Keratinocyte (primary cell): Measurements from ENCODE around the gene NHSL2. TPM values are rescaled to one million over a fixed set of nuclear protein-coding genes. Genes with fewer than 3 reads are reported as not detected.

Source experiments
- DNase-seq: peaks from one replicate; pipeline ENCODE4 v3.0.0-alpha.2; 2011; ENCODE audit warnings: low read depth, missing footprints, low spot score
- FAIRE-seq: peaks from 2 replicates; lab custom pipeline; 2011; peaks lifted over from hg19 to GRCh38; lab: Jason Lieb, UNC
- H2AFZ ChIP-seq: 2 replicates; pipeline ENCODE4 v1.6.0; 2012; ENCODE audit warnings: low read length, control low read depth, inconsistent platforms; ENCODE audit not compliant: control insufficient read depth
- H3K27ac ChIP-seq: 2 replicates; pipeline ENCODE4 v1.5.1; 2011; ENCODE audit warnings: low read length; ENCODE audit not compliant: control insufficient read depth, insufficient read depth
- H3K27me3 ChIP-seq: 3 replicates; pipeline ENCODE4 v1.6.0; 2011; ENCODE audit warnings: low read length; ENCODE audit not compliant: control insufficient read depth, insufficient read depth; ENCODE audit errors: extremely low read depth
- H3K36me3 ChIP-seq, 2 experiments: 2 replicates in 1 of 2; 3 replicates in 1 of 2; pipeline ENCODE4 v1.5.1; 2011; ENCODE audit warnings: low read length in 2 of 2, mild to moderate bottlenecking in 1 of 2; ENCODE audit not compliant: control insufficient read depth in 2 of 2, insufficient read depth in 2 of 2; ENCODE audit errors: extremely low read depth in 1 of 2
- H3K4me1 ChIP-seq: 3 replicates; pipeline ENCODE4 v1.5.1; 2011; ENCODE audit warnings: low read length; ENCODE audit not compliant: control insufficient read depth, insufficient read depth; ENCODE audit errors: extremely low read depth
- H3K4me2 ChIP-seq: 3 replicates; pipeline ENCODE4 v1.6.0; 2011; ENCODE audit warnings: low read depth, low read length; ENCODE audit not compliant: control insufficient read depth, insufficient read depth; ENCODE audit errors: extremely low read depth
- H3K4me3 ChIP-seq, 3 experiments: fragments of 200-600 bp in 1 of 3; sonication (generic) in 1 of 3; 2 replicates in 2 of 3; 3 replicates in 1 of 3; pipeline ENCODE4 v1.5.1; 2011 to 2016; ENCODE audit warnings: low read length in 3 of 3, mild to moderate bottlenecking in 3 of 3, control low read depth in 2 of 3, inconsistent platforms in 1 of 3, low read depth in 1 of 3, mixed read lengths in 1 of 3, mixed run types in 1 of 3, moderate library complexity in 1 of 3; ENCODE audit not compliant: control insufficient read depth in 2 of 3, insufficient read depth in 2 of 3; ENCODE audit errors: extremely low read depth in 1 of 3
- H3K79me2 ChIP-seq: 2 replicates; pipeline ENCODE4 v1.6.0; 2012; ENCODE audit warnings: low read length; ENCODE audit not compliant: control insufficient read depth, insufficient read depth
- H3K9ac ChIP-seq: 3 replicates; pipeline ENCODE4 v1.6.0; 2011; ENCODE audit warnings: low read length; ENCODE audit not compliant: control insufficient read depth, insufficient read depth; ENCODE audit errors: extremely low read depth
- H3K9me1 ChIP-seq: 3 replicates; pipeline ENCODE4 v1.6.0; 2011; ENCODE audit warnings: low read length; ENCODE audit not compliant: control insufficient read depth, insufficient read depth; ENCODE audit errors: extremely low read depth
- H3K9me3 ChIP-seq: 2 replicates; pipeline ENCODE4 v1.5.1; 2012; ENCODE audit warnings: low read depth, low read length; ENCODE audit not compliant: control insufficient read depth
- H4K20me1 ChIP-seq: 3 replicates; pipeline ENCODE4 v1.6.0; 2011; ENCODE audit warnings: low read length; ENCODE audit not compliant: control insufficient read depth, insufficient read depth; ENCODE audit errors: extremely low read depth
- EZH2 ChIP-seq: IDR thresholded peaks from one replicate; pipeline ENCODE4 v1.6.1; 2012; ENCODE audit warnings: inconsistent platforms, mild to moderate bottlenecking, low read length, moderate library complexity
- dilution Hi-C: fragments of 300-500 bp; cut with MboI; formaldehyde crosslinking; loops from one replicate; pipeline ENCODE4 v1.7.0; 2020; ENCODE audit warnings: low sequenced_read_pairs; ENCODE audit not compliant: extremely low pct_ligation_motif_present
- polyA plus RNA-seq, 5 experiments: library from polyadenylated mRNA; depleted of rRNA in 3 of 5; stranded (reverse) in 3 of 5; stranded (forward) in 1 of 5; unstranded in 1 of 5; fragments of >200 nt; gene quantifications; 1 replicate in 1 of 5; 2 replicates in 3 of 5; 3 replicates in 1 of 5; pipeline versions ENCODE4 v1.2.1 to v1.2.3, GENCODE V29; 2011 to 2012; ENCODE audit warnings: missing spikeins in 2 of 5, low read depth in 1 of 5, low replicate concordance in 1 of 5
- TF ChIP-seq, protein P1 (sequence below), 3 experiments: IDR thresholded peaks in 1 of 3; conservative IDR thresholded peaks in 1 of 3; optimal IDR thresholded peaks in 1 of 3; 2 replicates in 2 of 3; 3 replicates in 1 of 3; pipeline versions ENCODE3 to v1.5.1; 2011; ENCODE audit warnings: low read length in 3 of 3, mild to moderate bottlenecking in 3 of 3, moderate library complexity in 2 of 3, control low read depth in 1 of 3, inconsistent platforms in 1 of 3; ENCODE audit not compliant: insufficient read depth in 2 of 3; ENCODE audit errors: extremely low read depth in 1 of 3

Gene NHSL2
- polyA plus RNA-seq, 1 donor (not counting 4 experiments of a cell fraction or from before 2014, with no cell fraction given): 0.04 TPM

DNA sequence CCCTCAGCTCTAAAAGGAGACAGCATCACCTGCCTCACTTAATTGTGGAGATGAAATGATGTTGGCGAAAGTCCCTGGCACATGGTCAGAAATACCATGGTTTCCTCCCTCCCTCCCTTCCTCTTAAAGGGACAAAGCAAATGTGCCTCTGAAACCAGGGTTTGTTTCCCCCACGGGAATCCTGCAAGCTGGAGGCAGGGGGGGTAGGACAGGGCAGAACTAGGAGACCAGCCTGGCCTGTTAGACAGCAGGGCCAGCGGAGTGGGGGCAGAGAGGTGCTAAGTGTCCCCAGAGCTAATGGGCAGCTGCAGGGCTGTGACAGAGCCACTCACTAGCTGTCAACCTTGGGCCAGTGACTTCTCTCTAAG is 215.4 kb downstream of the NHSL2 start:
- no peaks in the 10 kb centered on the region for H3K79me2 ChIP-seq
- no peaks in the 10 kb centered on the region for H4K20me1 ChIP-seq
- DNase-seq (no peak), FAIRE-seq (no peak)
- no peak overlapping the region for H2AFZ ChIP-seq
- H3K4me3 ChIP-seq: no peak overlapping the region
- TF ChIP-seq, protein P1, sequence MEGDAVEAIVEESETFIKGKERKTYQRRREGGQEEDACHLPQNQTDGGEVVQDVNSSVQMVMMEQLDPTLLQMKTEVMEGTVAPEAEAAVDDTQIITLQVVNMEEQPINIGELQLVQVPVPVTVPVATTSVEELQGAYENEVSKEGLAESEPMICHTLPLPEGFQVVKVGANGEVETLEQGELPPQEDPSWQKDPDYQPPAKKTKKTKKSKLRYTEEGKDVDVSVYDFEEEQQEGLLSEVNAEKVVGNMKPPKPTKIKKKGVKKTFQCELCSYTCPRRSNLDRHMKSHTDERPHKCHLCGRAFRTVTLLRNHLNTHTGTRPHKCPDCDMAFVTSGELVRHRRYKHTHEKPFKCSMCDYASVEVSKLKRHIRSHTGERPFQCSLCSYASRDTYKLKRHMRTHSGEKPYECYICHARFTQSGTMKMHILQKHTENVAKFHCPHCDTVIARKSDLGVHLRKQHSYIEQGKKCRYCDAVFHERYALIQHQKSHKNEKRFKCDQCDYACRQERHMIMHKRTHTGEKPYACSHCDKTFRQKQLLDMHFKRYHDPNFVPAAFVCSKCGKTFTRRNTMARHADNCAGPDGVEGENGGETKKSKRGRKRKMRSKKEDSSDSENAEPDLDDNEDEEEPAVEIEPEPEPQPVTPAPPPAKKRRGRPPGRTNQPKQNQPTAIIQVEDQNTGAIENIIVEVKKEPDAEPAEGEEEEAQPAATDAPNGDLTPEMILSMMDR (optimal IDR thresholded peaks at IDR 0.05 in 1 of 3, IDR thresholded peaks at IDR 0.05 in 1 of 3, conservative IDR thresholded peaks at IDR 0.05 in 1 of 3; ENCODE audit: extremely low read depth in 1 of 3, insufficient read depth in 2 of 3, low read length in 3 of 3): no peak
- TF ChIP-seq EZH2: no peak
- H3K36me3 ChIP-seq: no peaks in the 10 kb centered on the region
- H3K4me1 ChIP-seq: peaks cover 9% of the 10 kb centered on the region
- H3K9me3 ChIP-seq: no peaks in the 10 kb centered on the region
- no peak overlapping the region for H3K4me2 ChIP-seq
- dilution Hi-C loops: no loop called here
- no peak overlapping the region for H3K27ac ChIP-seq
- peaks cover 49% of the 10 kb centered on the region for H3K27me3 ChIP-seq
- no peaks in the 10 kb centered on the region for H3K9me1 ChIP-seq
- H3K9ac ChIP-seq: no peak overlapping the region

DNA sequence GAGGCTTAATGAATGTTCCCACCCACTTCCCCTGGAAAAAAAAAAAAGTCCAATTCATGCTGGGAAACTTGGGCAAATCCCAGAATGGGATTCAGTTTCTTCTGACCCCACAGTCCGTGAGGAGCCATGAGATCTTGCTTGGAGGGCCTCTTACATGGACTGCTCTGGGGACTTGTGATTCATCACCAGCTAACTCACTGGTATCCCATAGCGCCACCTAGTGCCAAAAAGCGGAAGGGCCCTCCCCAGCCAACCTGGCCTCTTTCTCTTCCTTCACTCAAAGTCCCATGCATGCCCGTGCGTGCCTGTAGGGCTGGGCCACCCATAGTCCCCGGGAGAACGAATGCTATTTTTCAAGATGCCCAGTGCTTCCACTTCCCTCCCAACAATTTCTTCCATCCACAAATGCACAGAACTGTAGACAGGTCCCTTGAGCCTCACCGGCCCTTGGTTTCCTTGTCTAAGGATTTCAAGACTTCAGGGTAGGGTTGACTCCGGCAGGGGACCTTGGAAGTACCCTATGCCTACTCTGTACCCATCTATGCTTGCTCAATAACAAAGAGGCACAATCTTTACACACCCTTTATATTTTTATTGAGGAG is 216.0 kb downstream of the NHSL2 start:
- TF ChIP-seq, protein P1 (optimal IDR thresholded peaks at IDR 0.05 in 1 of 3, IDR thresholded peaks at IDR 0.05 in 1 of 3, conservative IDR thresholded peaks at IDR 0.05 in 1 of 3; ENCODE audit: extremely low read depth in 1 of 3, insufficient read depth in 2 of 3, low read length in 3 of 3): peak in 2 of 3 experiments; percentile 93 to 95
- no peak for TF ChIP-seq EZH2
- peaks cover 9% of the 10 kb centered on the region for H3K4me1 ChIP-seq

More for the DNA sequence above, 216.0 kb downstream of the NHSL2 start:
- H3K9ac ChIP-seq: no peak overlapping the region
- DNase-seq: peak; percentile 36
- H3K4me3 ChIP-seq: no peak overlapping the region
- peak overlapping the region; percentile 32 for H3K4me2 ChIP-seq
- no peaks in the 10 kb centered on the region for H3K79me2 ChIP-seq
- peaks cover 51% of the 10 kb centered on the region for H3K27me3 ChIP-seq
- H4K20me1 ChIP-seq: no peaks in the 10 kb centered on the region
- no peaks in the 10 kb centered on the region for H3K9me3 ChIP-seq
- no peak overlapping the region for H2AFZ ChIP-seq
- H3K27ac ChIP-seq: no peak overlapping the region
- no peaks in the 10 kb centered on the region for H3K36me3 ChIP-seq
- peak; percentile 60 for FAIRE-seq
- dilution Hi-C loops: no loop called here
- H3K9me1 ChIP-seq: no peaks in the 10 kb centered on the region
